ENCODE data around the gene CLSTN3. TPM values are rescaled to one million over a fixed set of nuclear protein-coding genes. Genes with fewer than 3 reads are reported as not detected.

Gene CLSTN3
- total and polyA plus RNA-seq, 2 donors (not counting 3 experiments of a cell fraction or from before 2014, with no cell fraction given) = 27.8 to 45.9 TPM

- dilution Hi-C loops (cut with MboI; ENCODE audit: extremely low pct_ligation_motif_present, low sequenced_read_pairs) = no loop called here
Observed at GRCh38 chr12:7189398-7190267, 59.5 kb downstream of the CLSTN3 start, which contains the start of gene PEX5. Gene PEX5 (plus strand): TSS chr12:7189686. CDS start chr12:7190378, 692 bp downstream.

GRCh38 chr12:7190268-7191055 lies 60.3 kb downstream of the CLSTN3 start:
- Histone ChIP-seq H3K9me3 (replicated peaks; ENCODE audit: control insufficient read depth, insufficient read depth, low read length) (no peaks in the 10 kb centered on the region), H3K9me1 (replicated peaks; ENCODE audit: control insufficient read depth, extremely low read depth, insufficient read depth, low read length) (no peaks in the 10 kb centered on the region), H3K4me1 (ENCODE audit: control insufficient read depth, extremely low read depth, insufficient read depth, low read length) (peaks cover 22% of the 10 kb centered on the region), H3K36me3 (ENCODE audit: control insufficient read depth in 2 of 2, extremely low read depth in 1 of 2, insufficient read depth in 2 of 2, low read length in 2 of 2) (peaks cover 0 to 5% of the 10 kb centered on the region in 2 experiments), H3K27ac (ENCODE audit: insufficient read depth, low read depth, low read length) (peak overlapping the region; percentile 49), H2AFZ (ENCODE audit: low read depth, low read length) (peak overlapping the region; percentile 89), H3K79me2 (ENCODE audit: control insufficient read depth, insufficient read depth, low read length) (no peaks in the 10 kb centered on the region), H3K4me2 (ENCODE audit: insufficient read depth, low read length) (peak overlapping the region; percentile 83), H3K4me3 (replicated peaks in 1 of 3; ENCODE audit: insufficient read depth in 1 of 3, low read depth in 1 of 3, low read length in 3 of 3) (peak overlapping the region; percentile 53 to 75 (median 69)), H3K9ac (replicated peaks; ENCODE audit: extremely low read depth, insufficient read depth, low read length) (peak overlapping the region; percentile 78), H3K27me3 (ENCODE audit: control insufficient read depth in 2 of 2, insufficient read depth in 2 of 2, low read length in 2 of 2) (no peaks in the 10 kb centered on the region), H4K20me1 (replicated peaks; ENCODE audit: control insufficient read depth, extremely low read depth, insufficient read depth, low read length) (no peaks in the 10 kb centered on the region)
- DNase-seq (ENCODE audit: low read depth, low spot score) = no peak
- ChIA-PET POLR2A (interaction anchor here (0.5 kb wide), 1 partner anchor 746 kb away, joined by 6 read pairs; no protein-coding TSS in a partner anchor), CTCF (no interaction called here)
- TF ChIP-seq, protein P1, sequence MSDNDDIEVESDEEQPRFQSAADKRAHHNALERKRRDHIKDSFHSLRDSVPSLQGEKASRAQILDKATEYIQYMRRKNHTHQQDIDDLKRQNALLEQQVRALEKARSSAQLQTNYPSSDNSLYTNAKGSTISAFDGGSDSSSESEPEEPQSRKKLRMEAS (IDR thresholded peaks at IDR 0.05; ENCODE audit: insufficient read depth, insufficient read length) = no peak
- TF ChIP-seq GATA2 (IDR thresholded peaks at IDR 0.05; ENCODE audit: insufficient read depth, insufficient read length, low read depth, low read length) (no peak), MYC (IDR thresholded peaks at IDR 0.05; ENCODE audit: low read depth, low read length) (no peak), JUN (IDR thresholded peaks at IDR 0.05; ENCODE audit: borderline replicate concordance, insufficient read depth, insufficient read length, low read depth) (no peak), EZH2 (IDR thresholded peaks at IDR 0.05; ENCODE audit: borderline replicate concordance, low read depth, low read length, severe bottlenecking) (no peak), POLR2AphosphoS5 (IDR thresholded peaks at IDR 0.05; ENCODE audit: insufficient read depth, low read depth, low read length) (no peak), FOS (IDR thresholded peaks at IDR 0.05; ENCODE audit: borderline replicate concordance, insufficient read depth, low read length) (no peak), POLR2A (IDR thresholded peaks at IDR 0.05; ENCODE audit: low read depth, low read length) (no peak)
- TF ChIP-seq, protein P2, sequence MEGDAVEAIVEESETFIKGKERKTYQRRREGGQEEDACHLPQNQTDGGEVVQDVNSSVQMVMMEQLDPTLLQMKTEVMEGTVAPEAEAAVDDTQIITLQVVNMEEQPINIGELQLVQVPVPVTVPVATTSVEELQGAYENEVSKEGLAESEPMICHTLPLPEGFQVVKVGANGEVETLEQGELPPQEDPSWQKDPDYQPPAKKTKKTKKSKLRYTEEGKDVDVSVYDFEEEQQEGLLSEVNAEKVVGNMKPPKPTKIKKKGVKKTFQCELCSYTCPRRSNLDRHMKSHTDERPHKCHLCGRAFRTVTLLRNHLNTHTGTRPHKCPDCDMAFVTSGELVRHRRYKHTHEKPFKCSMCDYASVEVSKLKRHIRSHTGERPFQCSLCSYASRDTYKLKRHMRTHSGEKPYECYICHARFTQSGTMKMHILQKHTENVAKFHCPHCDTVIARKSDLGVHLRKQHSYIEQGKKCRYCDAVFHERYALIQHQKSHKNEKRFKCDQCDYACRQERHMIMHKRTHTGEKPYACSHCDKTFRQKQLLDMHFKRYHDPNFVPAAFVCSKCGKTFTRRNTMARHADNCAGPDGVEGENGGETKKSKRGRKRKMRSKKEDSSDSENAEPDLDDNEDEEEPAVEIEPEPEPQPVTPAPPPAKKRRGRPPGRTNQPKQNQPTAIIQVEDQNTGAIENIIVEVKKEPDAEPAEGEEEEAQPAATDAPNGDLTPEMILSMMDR (IDR thresholded peaks at IDR 0.05; ENCODE audit: extremely low read depth in 1 of 2, insufficient read depth in 1 of 2, low read depth in 1 of 2, low read length in 2 of 2) = no peak
- dilution Hi-C loops (cut with MboI; ENCODE audit: extremely low pct_ligation_motif_present, low sequenced_read_pairs) = no loop called here
- FAIRE-seq = no peak
- BruUV-seq (replicated peaks) = no TSS peak
- intact Hi-C loops (cut with micrococcal nuclease) = no loop called here

More at GRCh38 chr12:7189398-7190267, 59.5 kb downstream of the CLSTN3 start, which contains the start of gene PEX5:
- H3K4me3 ChIP-seq (replicated peaks in 1 of 3; ENCODE audit: insufficient read depth in 1 of 3, low read depth in 1 of 3, low read length in 3 of 3) = peak within 1 kb of the TSS; percentile 53 to 75 (median 69)
- ChIA-PET CTCF (interaction anchor here (0.8 to 3.3 kb wide), 5 partner anchors 15 to 245 kb away, joined by 3 to 33 read pairs (median 7); no protein-coding TSS in a partner anchor), POLR2A (interaction anchor here (0.5 to 0.9 kb wide), 2 partner anchors 221 to 747 kb away, joined by 4 to 6 read pairs; no protein-coding TSS in a partner anchor)
- peaks cover 0 to 5% of the 10 kb centered on the region in 2 experiments for H3K36me3 ChIP-seq (ENCODE audit: control insufficient read depth in 2 of 2, extremely low read depth in 1 of 2, insufficient read depth in 2 of 2, low read length in 2 of 2)
- FAIRE-seq = no peak
- BruUV-seq (replicated peaks) = no TSS peak
- peak; percentile 86 for DNase-seq (ENCODE audit: low read depth, low spot score)
- H4K20me1 ChIP-seq (replicated peaks; ENCODE audit: control insufficient read depth, extremely low read depth, insufficient read depth, low read length) = no peaks in the 10 kb centered on the region
- H3K4me1 ChIP-seq (ENCODE audit: control insufficient read depth, extremely low read depth, insufficient read depth, low read length) = peaks cover 22% of the 10 kb centered on the region
- H3K9me1 ChIP-seq (replicated peaks; ENCODE audit: control insufficient read depth, extremely low read depth, insufficient read depth, low read length) = no peaks in the 10 kb centered on the region
- H2AFZ ChIP-seq (ENCODE audit: low read depth, low read length) = peak within 1 kb of the TSS; percentile 89
- H3K27ac ChIP-seq (ENCODE audit: insufficient read depth, low read depth, low read length) = peak within 1 kb of the TSS; percentile 98
- no peaks in the 10 kb centered on the region for H3K27me3 ChIP-seq (ENCODE audit: control insufficient read depth in 2 of 2, insufficient read depth in 2 of 2, low read length in 2 of 2)
- H3K9me3 ChIP-seq (replicated peaks; ENCODE audit: control insufficient read depth, insufficient read depth, low read length) = no peaks in the 10 kb centered on the region
- H3K79me2 ChIP-seq (ENCODE audit: control insufficient read depth, insufficient read depth, low read length) = no peaks in the 10 kb centered on the region
- intact Hi-C loops (cut with micrococcal nuclease) = loop anchor here (2.0 kb wide), 2 partner anchors 171 to 837 kb away; partner anchors contain the start of gene LPCAT3
- peak within 1 kb of the TSS; percentile 93 for H3K9ac ChIP-seq (replicated peaks; ENCODE audit: extremely low read depth, insufficient read depth, low read length)
- peak within 1 kb of the TSS; percentile 85 for H3K4me2 ChIP-seq (ENCODE audit: insufficient read depth, low read length)
- TF ChIP-seq POLR2AphosphoS5 (IDR thresholded peaks at IDR 0.05; ENCODE audit: insufficient read depth, low read depth, low read length) (peak; percentile 31), MYC (IDR thresholded peaks at IDR 0.05; ENCODE audit: low read depth, low read length) (no peak)

Measured in endothelial cell of umbilical vein (primary cell).